Lower leg skin (tissue), 3 donors: ENCODE data around the gene CD151.

Experiments
- POLR2A ChIP-seq, 2 donors: fragments of 450-650 bp; IDR thresholded peaks; one replicate each; pipeline ENCODE4 v1.6.1; 2016 to 2017; ENCODE audit warnings: antibody characterized with exemption in 2 of 2, mild to moderate bottlenecking in 1 of 2, moderate library complexity in 1 of 2
- TF ChIP-seq, protein P1 (sequence below), 3 donors: fragments of 450-650 bp; IDR thresholded peaks; one replicate each; pipeline ENCODE4 v1.5.1; 2016; ENCODE audit warnings: antibody characterized with exemption in 3 of 3, mild to moderate bottlenecking in 3 of 3, moderate library complexity in 2 of 3

DNA sequence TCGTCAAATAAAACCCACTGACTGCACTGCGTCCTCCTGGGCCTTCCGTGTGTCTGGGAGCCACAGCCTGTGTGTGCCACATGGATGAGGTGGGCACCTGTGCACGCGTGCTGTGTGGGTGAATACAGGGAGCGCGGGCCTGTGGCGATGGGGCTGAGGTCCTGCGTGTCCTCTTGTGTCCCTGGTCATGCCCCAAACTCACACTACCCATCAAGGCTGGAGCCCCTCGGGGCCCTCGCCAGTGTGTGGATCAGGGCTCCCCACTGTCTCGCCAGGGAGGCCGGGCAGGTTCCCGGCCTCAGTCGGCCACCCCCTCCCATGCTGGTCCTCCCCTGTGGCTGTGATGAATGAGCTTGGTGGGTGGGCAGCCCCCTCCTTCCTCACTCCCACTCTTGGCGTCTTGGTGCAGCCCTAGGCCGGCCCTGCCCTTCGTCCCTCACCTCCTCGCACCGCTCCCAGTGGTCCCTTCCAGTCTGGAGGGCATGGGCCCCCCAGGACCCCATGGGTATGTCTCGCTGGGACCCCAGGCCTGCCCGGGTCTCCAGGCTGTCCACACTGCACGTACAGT, 707 bp upstream of the CD151 start:
- no peak for TF ChIP-seq POLR2A (IDR thresholded peaks at IDR 0.05)
- TF ChIP-seq, protein P1, sequence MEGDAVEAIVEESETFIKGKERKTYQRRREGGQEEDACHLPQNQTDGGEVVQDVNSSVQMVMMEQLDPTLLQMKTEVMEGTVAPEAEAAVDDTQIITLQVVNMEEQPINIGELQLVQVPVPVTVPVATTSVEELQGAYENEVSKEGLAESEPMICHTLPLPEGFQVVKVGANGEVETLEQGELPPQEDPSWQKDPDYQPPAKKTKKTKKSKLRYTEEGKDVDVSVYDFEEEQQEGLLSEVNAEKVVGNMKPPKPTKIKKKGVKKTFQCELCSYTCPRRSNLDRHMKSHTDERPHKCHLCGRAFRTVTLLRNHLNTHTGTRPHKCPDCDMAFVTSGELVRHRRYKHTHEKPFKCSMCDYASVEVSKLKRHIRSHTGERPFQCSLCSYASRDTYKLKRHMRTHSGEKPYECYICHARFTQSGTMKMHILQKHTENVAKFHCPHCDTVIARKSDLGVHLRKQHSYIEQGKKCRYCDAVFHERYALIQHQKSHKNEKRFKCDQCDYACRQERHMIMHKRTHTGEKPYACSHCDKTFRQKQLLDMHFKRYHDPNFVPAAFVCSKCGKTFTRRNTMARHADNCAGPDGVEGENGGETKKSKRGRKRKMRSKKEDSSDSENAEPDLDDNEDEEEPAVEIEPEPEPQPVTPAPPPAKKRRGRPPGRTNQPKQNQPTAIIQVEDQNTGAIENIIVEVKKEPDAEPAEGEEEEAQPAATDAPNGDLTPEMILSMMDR (IDR thresholded peaks at IDR 0.05), result no peak
